ENCODE measurements around the gene TMEM120B. TPM values are rescaled to one million over a fixed set of nuclear protein-coding genes. Genes with fewer than 3 reads are reported as not detected.
A peak's percentile ranks its signal among the peaks of the same experiment; 100 is the strongest.

TMEM120B gene
- total RNA-seq, 1 donor from 2014 or later = 9.7 TPM

GRCh38 chr12:121791671-121792551 is 79.4 kb downstream of the TMEM120B start:
- peaks cover 5 to 7% of the 10 kb centered on the region in 2 donors for H3K36me3 ChIP-seq
- H3K9me3 ChIP-seq = no peaks in the 10 kb centered on the region
- no peak for DNase-seq (ENCODE audit: low spot score in 2 of 2)
- TF ChIP-seq CTCF (IDR thresholded peaks at IDR 0.05) = no peak
- peaks cover 23 to 25% of the 10 kb centered on the region in 2 donors for H3K4me1 ChIP-seq
- H3K27me3 ChIP-seq = no peaks in the 10 kb centered on the region
- peak overlapping the region in 1 of 2 donors; percentile 67 for H3K4me3 ChIP-seq
- intact Hi-C loops (cut with DNase I) = loop anchor here (10.0 kb wide), 1 partner anchor 433 kb away; the partner anchor contains the start of gene DIABLO
- H3K27ac ChIP-seq = no peak overlapping the region

DNA sequence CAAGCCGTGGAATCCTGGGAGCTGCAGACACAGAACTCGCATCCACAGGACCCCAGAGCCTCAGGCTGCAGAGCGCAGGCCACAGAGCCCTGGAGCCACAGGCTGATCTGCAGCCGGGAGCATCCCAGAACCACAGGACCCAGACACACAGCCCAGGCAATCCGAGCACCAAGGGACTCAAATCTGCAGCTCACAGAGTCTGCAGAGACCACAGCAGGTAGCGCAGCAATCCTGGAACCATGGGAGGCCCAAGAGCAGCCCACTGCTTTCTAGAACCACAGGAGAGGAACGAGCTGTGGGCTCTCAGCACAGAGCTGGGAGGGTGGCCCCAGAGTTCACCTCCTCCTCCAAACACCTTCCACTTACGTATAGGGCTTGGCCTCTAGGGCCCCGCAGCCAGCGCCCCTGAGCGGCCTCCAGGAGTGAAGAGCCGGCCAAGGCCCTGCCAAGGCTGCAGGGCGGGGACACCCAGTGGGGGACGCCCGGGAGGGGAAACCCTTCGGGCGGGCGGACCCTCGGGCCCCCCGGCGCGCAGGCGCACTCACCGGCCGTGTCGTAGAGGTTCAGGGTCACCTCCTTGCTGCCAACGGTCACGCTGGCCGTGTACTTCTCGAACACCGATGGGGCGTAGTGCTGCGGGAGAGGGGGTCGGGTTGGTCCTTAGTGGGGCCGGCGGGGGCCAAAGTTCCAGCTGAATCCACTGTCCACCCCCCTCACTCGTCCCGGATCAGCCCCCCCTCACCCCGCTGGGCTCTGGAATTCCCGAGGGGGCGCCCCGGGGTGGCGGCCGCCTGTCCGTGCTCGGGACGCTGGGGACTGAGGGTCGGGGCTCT is 80.3 kb downstream of the TMEM120B start:
- Histone ChIP-seq H3K27me3 (no peaks in the 10 kb centered on the region), H3K36me3 (peaks cover 5 to 7% of the 10 kb centered on the region in 2 donors), H3K27ac (peak overlapping the region; percentile 9 to 12), H3K9me3 (no peaks in the 10 kb centered on the region), H3K4me1 (peaks cover 23 to 30% of the 10 kb centered on the region in 2 donors), H3K4me3 (peak overlapping the region; percentile 57 to 67)
- intact Hi-C loops (cut with DNase I) = loop anchor here (10.0 kb wide), 1 partner anchor 432 kb away; the partner anchor contains the start of gene DIABLO
- DNase-seq (ENCODE audit: low spot score in 2 of 2) = no peak
- TF ChIP-seq CTCF (IDR thresholded peaks at IDR 0.05) = no peak

DNA sequence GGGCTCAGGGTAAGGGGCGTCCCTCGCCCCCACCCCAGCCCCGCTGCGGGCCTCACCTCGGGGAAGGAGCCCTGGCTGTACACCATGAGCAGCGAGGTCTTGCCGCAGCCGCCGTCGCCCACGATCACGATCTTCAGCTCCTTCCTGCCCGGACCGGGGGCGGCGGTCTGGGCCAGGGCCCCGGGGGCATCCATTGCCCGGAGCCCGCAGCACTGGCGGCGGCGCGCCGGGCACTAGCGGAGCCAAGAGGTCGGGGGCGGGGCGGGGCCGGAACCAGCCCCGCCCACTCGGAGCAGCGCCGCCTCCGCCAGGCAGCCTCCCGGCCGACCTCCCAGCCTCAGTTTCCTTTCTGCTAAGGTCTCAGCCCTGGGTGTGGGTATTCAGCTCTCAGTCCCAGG is 80.9 kb downstream of the TMEM120B start, which contains the start of gene RHOF:
TSS of gene RHOF (minus strand) at position 249 of the 398 bp plus-strand sequence. CDS start at position 194, 55 bp downstream.
- Histone ChIP-seq H3K27ac (peak within 1 kb of the TSS; percentile 100), H3K9me3 (no peaks in the 10 kb centered on the region), H3K27me3 (no peaks in the 10 kb centered on the region), H3K36me3 (peaks cover 5 to 7% of the 10 kb centered on the region in 2 donors), H3K4me1 (peaks cover 28 to 36% of the 10 kb centered on the region in 2 donors), H3K4me3 (peak within 1 kb of the TSS; percentile 57 to 67)
- intact Hi-C loops (cut with DNase I) = loop anchor here (10.0 kb wide), 1 partner anchor 431 kb away; the partner anchor contains the start of gene DIABLO
- TF ChIP-seq CTCF (IDR thresholded peaks at IDR 0.05) = no peak
- no peak for DNase-seq (ENCODE audit: low spot score in 2 of 2)

DNA sequence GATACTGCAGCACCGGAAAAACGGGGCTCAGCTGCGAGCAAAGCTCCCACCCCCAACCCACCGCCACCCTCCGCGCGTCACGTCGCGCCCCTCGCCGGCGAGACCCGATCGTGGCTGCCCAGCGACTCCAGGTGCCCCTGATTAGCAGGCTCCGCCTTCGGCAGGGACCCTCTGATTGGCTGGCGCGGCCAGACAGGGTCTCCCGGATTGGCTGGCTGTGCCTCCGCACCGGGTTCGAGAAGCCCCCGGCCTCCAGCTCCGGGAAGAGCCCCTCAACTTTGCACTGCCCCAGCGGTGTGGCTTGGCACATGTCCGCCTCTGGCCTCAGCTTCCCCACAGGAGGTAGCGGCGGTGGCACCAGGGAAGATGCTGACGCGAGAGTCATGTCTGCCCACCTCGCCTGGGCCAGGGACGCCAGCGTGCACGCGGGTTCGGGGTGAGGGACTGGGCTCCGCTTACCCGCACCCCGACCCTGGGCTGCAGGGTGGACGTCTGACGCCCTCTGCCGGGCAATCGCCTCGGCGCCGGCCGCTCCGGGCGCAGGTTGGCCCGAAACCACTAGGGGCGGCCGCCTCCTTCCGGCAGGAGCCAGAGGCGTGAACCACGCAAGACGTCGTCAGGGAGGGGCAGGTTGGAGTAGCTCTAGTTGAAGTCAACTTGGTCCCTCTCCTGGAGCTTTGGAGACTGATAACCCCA is 81.4 kb downstream of the TMEM120B start:
- intact Hi-C loops (cut with DNase I) = loop anchor here (1.0 to 10.0 kb wide), 5 partner anchors 18 to 431 kb away; partner anchors contain the start of genes DIABLO and HPD
- no peaks in the 10 kb centered on the region for H3K9me3 ChIP-seq
- peak; percentile 100 for TF ChIP-seq CTCF (IDR thresholded peaks at IDR 0.05)
- peak overlapping the region; percentile 100 for H3K27ac ChIP-seq
- H3K36me3 ChIP-seq = peaks cover 5 to 7% of the 10 kb centered on the region in 2 donors
- peaks cover 30 to 42% of the 10 kb centered on the region in 2 donors for H3K4me1 ChIP-seq
- no peaks in the 10 kb centered on the region for H3K27me3 ChIP-seq
- peak overlapping the region; percentile 57 to 67 for H3K4me3 ChIP-seq
- peak; percentile 72 to 96 for DNase-seq (ENCODE audit: low spot score in 2 of 2)

Measured in ascending aorta (tissue), 2 donors.